Heart left ventricle (tissue), 16 donors: ENCODE results near the gene MAGI1. TPM values are rescaled to one million over a fixed set of nuclear protein-coding genes. Genes with fewer than 3 reads are reported as not detected.

ENCODE experiments used
- ATAC-seq, 4 donors: fragments of 200-7000 bp; cut with Tn5 transposase; one replicate each; pipeline ENCODE4 v1.9.1; 2020 to 2022; ENCODE audit warnings: moderate library complexity in 4 of 4, mild to moderate bottlenecking in 3 of 4, moderate number of reproducible peaks in 1 of 4
- DNase-seq, 5 donors: peaks; one replicate each; pipeline ENCODE4 v3.0.0-alpha.2; 2020
- H3K27ac ChIP-seq, 12 donors: fragments of 200-600 bp; sonication (generic) in 4 of 12; one replicate each; pipeline versions ENCODE4 v1.5.0 to v1.8.0; 2016 to 2022; ENCODE audit warnings: mild to moderate bottlenecking in 2 of 12
- H3K27me3 ChIP-seq, 9 donors: fragments of 200-600 bp; sonication (generic) in 2 of 9; one replicate each; pipeline versions ENCODE4 v1.5.1 to v1.8.0; 2016 to 2022; ENCODE audit warnings: mild to moderate bottlenecking in 3 of 9
- H3K36me3 ChIP-seq, 9 donors: fragments of 200-600 bp; sonication (generic) in 2 of 9; one replicate each; pipeline versions ENCODE4 v1.5.0 to v1.8.0; 2018 to 2022; ENCODE audit warnings: mild to moderate bottlenecking in 2 of 9
- H3K4me1 ChIP-seq, 12 donors: fragments of 200-600 bp; sonication (generic) in 4 of 12; one replicate each; pipeline versions ENCODE4 v1.5.0 to v1.8.0; 2016 to 2022; ENCODE audit warnings: mild to moderate bottlenecking in 3 of 12
- H3K4me3 ChIP-seq, 12 donors: fragments of 200-600 bp; sonication (generic) in 4 of 12; one replicate each; pipeline versions ENCODE4 v1.5.0 to v1.8.0; 2017 to 2022; ENCODE audit warnings: mild to moderate bottlenecking in 9 of 12, moderate library complexity in 4 of 12
- H3K9me3 ChIP-seq, 12 donors: fragments of 200-600 bp; sonication (generic) in 4 of 12; one replicate each; pipeline versions ENCODE4 v1.5.0 to v1.8.0; 2016 to 2022; ENCODE audit warnings: mild to moderate bottlenecking in 1 of 12
- POLR2A ChIP-seq, 2 donors: fragments of 450-650 bp; IDR thresholded peaks; one replicate each; pipeline ENCODE4 v1.6.1; 2017; ENCODE audit warnings: antibody characterized with exemption in 2 of 2, mild to moderate bottlenecking in 2 of 2, moderate library complexity in 2 of 2
- WGBS, 4 donors: extraction: QIAGEN DNeasy Blood & Tissue Kit in 2 of 4; methylation state at CpG; one replicate each; pipeline versions ENCODE4 v1.1.5 to v1.1.7; 2013 to 2018; 5-methylcytosine and 5-hydroxymethylcytosine counted together
- intact Hi-C, 10 donors: fragments of 100-400 bp; cut with DNase I; formaldehyde crosslinking; loops; one replicate each; pipeline versions ENCODE4 v1.11.1 to v1.14.2; 2022
- polyA plus RNA-seq, 2 donors: library from polyadenylated mRNA; stranded (reverse); fragments of 200-250 nt; gene quantifications; one replicate each; pipeline ENCODE4 v1.2.3, GENCODE V29; 2013
- total RNA-seq, 9 donors: library from RNA; depleted of rRNA in 2 of 9; stranded (reverse); fragments of >200 nt in 2 of 9; fragmentation: NEBNext Ultra II Directional in 3 of 9; extraction: Animal tissue kit (Norgen Biotek cat#: 25700) in 3 of 9; gene quantifications; one replicate each; pipeline versions ENCODE4 v1.1.0 to v1.2.4, GENCODE V29; 2016 to 2023
- TF ChIP-seq, protein P1 (sequence below), 12 donors: fragments of 200-600 bp; sonication (generic) in 4 of 12; IDR thresholded peaks; one replicate each; pipeline versions ENCODE4 v1.5.0 to v1.8.0; 2018 to 2022; ENCODE audit warnings: antibody characterized with exemption in 12 of 12, mild to moderate bottlenecking in 5 of 12
- donor health status: ischemic (EF 13 %, LVEDD 7.1; RV severe dilation, severe dysfunction).
- donor health status: healthy with polysubstance abuse.
- donor health status: DM: no; HTN: yes; CAD: no.
- donor health status: DM: no; HTN: no; CAD: no.
- donor health status: ischemic (EF 25% LVEDD 6.9; RV normal size, moderate dysfunction).
- donor health status: ischemic (EF 25% LVEDD 5.7; RV mildly dilated, moderate dysfunction).
- donor health status: healthy.
- donor health status: DM: yes; HTN: yes; CAD: no.
- donor health status: ischemic (EF 35%, LVEDD 5.7; RV mildly dilated, moderate dysfunction).
- donor health status: nonischemic (EF 11% LVEDD 7.7; RV severe dilation, severe dysfunction).
- donor health status: DM: yes; HTN: yes; CAD: no.
- donor health status: PGD.
- donor health status: ischemic (EF 29% LVEDD 5.4; RV normal size, mild dysfunction).
- donor health status: nonischemic (EF 23%, LVEDD 6.1; RV moderate dilation, normal function).

MAGI1 gene
- total and polyA plus RNA-seq, 11 donors, result 18.5 to 52.1 (median 31.4) TPM

DNA sequence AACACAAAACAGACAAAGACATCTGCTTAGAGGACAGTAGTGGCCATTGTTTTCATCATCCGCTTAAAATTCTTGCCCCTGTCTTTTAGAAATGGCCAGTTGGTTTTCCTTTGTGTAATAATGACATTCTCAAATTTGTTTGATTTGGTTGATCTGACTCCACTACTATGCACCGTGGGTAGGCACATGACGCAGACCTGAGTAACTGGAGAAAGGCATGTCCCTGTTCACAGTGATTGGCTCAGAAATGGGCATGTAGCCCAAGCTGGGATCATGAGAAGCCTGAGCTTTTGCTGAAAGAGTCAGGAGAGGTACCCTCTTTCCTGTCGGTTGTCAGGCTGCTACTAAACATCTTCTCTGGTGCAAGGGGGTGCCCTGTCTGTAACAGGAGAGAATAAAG, 36.6 kb upstream of the MAGI1 start:
- Histone ChIP-seq H3K27me3 (no peaks in the 10 kb centered on the region), H3K36me3 (no peaks in the 10 kb centered on the region), H3K4me3 (no peak overlapping the region), H3K9me3 (peaks cover 0 to 8% (median 0%) of the 10 kb centered on the region in 12 donors), H3K27ac (no peak overlapping the region), H3K4me1 (no peaks in the 10 kb centered on the region)
- intact Hi-C loops, result no loop called here
- no peak for TF ChIP-seq POLR2A (IDR thresholded peaks at IDR 0.05)
- TF ChIP-seq, protein P1, sequence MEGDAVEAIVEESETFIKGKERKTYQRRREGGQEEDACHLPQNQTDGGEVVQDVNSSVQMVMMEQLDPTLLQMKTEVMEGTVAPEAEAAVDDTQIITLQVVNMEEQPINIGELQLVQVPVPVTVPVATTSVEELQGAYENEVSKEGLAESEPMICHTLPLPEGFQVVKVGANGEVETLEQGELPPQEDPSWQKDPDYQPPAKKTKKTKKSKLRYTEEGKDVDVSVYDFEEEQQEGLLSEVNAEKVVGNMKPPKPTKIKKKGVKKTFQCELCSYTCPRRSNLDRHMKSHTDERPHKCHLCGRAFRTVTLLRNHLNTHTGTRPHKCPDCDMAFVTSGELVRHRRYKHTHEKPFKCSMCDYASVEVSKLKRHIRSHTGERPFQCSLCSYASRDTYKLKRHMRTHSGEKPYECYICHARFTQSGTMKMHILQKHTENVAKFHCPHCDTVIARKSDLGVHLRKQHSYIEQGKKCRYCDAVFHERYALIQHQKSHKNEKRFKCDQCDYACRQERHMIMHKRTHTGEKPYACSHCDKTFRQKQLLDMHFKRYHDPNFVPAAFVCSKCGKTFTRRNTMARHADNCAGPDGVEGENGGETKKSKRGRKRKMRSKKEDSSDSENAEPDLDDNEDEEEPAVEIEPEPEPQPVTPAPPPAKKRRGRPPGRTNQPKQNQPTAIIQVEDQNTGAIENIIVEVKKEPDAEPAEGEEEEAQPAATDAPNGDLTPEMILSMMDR (IDR thresholded peaks at IDR 0.05), result no peak
- DNase-seq (no peak), ATAC-seq (no peak)
- 75 to 95% (median 86%) methylated on average over 4 of the region's 4 CpGs for WGBS, 4 donors

DNA sequence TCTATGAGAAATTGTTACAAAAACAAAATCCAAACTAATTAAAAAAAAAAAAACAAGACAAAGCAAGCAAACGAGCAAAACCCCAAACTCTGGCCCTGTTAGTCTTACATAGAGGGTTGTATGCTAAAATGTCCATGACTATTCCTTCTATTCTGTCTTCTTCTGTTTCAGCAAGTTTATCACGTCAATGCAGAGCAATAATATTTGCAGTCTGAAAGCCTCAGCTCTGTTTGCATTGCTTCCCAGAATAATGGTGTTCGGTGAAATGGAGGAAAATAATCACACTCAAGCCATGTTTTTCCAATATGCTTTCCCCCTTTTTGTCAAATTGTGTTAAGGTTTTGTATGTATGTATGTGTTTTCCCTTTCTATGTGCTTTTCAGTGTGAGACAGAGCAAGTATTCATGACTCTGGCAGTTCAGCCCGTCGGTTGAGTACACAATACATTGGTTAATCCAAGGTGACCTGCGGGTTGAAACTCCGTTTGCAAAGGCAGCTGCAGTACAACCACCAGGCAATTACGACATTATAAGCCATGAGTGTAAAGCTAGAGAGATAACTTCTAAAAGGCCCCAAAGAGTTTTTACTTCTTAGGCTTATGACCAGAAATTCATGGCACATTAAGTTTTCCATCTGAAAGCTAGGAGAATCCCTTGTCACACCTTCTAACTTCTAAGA, 34.9 kb upstream of the MAGI1 start:
- Histone ChIP-seq H3K4me3 (no peak overlapping the region), H3K36me3 (no peaks in the 10 kb centered on the region), H3K9me3 (peaks cover 0 to 20% (median 4%) of the 10 kb centered on the region in 12 donors), H3K27ac (no peak overlapping the region), H3K4me1 (no peaks in the 10 kb centered on the region), H3K27me3 (no peaks in the 10 kb centered on the region)
- TF ChIP-seq POLR2A (IDR thresholded peaks at IDR 0.05), result no peak
- TF ChIP-seq, protein P1 (IDR thresholded peaks at IDR 0.05), result no peak
- intact Hi-C loops, result no loop called here
- ATAC-seq (no peak), DNase-seq (no peak)
- WGBS, 4 donors, result 85 to 91% (median 88%) methylated on average over 8 of the region's 8 CpGs

DNA sequence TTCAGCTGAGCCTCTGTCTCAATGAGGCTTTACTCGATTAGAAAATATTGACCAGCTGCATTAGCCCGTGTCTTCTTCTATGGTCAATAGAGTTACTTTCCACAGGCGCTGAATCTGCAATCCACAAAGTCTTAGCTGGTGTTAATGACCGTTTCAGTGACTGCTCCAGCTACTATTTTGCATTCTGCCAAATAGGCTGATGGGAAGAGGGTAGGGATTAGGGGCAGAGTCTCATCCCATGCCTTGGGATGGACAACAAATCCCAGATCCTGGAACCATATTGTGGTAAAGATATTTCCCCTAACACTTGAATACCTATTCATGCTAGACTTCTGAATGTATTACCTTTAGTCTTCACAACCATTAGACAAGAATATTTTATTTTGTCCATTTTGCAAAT, 29.5 kb upstream of the MAGI1 start:
- WGBS, 4 donors, result 92 to 94% (median 93%) methylated on average over 4 of the region's 4 CpGs
- H3K9me3 ChIP-seq, result peaks cover 0 to 12% (median 4%) of the 10 kb centered on the region in 12 donors
- intact Hi-C loops, result no loop called here
- no peak overlapping the region for H3K27ac ChIP-seq
- H3K36me3 ChIP-seq, result no peaks in the 10 kb centered on the region
- TF ChIP-seq POLR2A (IDR thresholded peaks at IDR 0.05), result no peak
- TF ChIP-seq, protein P1 (IDR thresholded peaks at IDR 0.05), result no peak
- H3K4me1 ChIP-seq, result no peaks in the 10 kb centered on the region
- no peak overlapping the region for H3K4me3 ChIP-seq
- no peaks in the 10 kb centered on the region for H3K27me3 ChIP-seq
- no peak for ATAC-seq
- no peak for DNase-seq

DNA sequence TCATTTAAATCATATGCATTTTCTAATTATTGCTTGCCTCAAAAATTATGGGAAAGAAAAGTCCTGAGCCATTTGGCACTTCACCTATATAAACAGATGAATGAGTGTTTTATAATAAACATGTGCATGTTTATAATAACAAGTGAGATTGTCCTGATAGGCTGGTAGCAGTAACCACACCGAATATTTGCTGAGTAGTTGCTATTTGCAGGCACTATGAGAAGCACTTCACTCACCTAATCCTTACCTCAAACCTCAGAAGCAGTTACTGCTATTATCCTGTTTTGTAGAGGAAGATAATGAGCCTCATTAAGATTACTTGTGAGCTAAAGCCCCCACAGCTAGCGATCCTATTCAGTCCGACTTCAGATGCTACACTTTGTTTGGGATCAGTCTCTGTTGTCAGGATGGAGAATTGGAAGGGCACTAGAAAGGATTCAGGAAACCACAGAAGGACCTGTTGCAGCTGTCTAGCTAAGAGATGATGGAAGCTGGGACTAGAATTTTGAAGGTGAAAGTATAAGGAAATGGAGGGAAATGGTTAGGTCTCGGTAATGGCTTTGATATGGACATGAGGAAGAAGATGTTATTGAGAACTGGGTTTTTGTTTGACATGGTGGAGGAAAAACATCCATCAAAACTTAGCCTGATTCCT, 28.4 kb upstream of the MAGI1 start:
- ATAC-seq, result no peak
- Histone ChIP-seq H3K36me3 (no peaks in the 10 kb centered on the region), H3K4me3 (no peak overlapping the region), H3K4me1 (no peaks in the 10 kb centered on the region), H3K9me3 (peaks cover 0 to 12% (median 4%) of the 10 kb centered on the region in 12 donors), H3K27ac (no peak overlapping the region), H3K27me3 (no peaks in the 10 kb centered on the region)
- DNase-seq, result no peak
- WGBS, 4 donors, result 73 to 79% (median 78%) methylated on average over 4 of the region's 4 CpGs
- no peak for TF ChIP-seq POLR2A (IDR thresholded peaks at IDR 0.05)
- intact Hi-C loops, result no loop called here
